K562 (cell line): ENCODE measurements around the gene ZNF665. TPM values are rescaled to one million over a fixed set of nuclear protein-coding genes. Genes with fewer than 3 reads are reported as not detected.

Experiments
- AFF4 ChIP-seq: sonication (generic); formaldehyde crosslinking; IDR thresholded peaks from 2 replicates; pipeline ENCODE4 v1.8.0; 2023; ENCODE audit warnings: mild to moderate bottlenecking, missing genetic modification reagents
- ATF1 ChIP-seq, 2 experiments: fragments of 450-650 bp in 1 of 2; IDR thresholded peaks; 2 replicates each; pipeline ENCODE4 v1.6.1; 2016; ENCODE audit warnings: missing compliant biosample characterization in 1 of 2, missing genetic modification characterization in 1 of 2
- KDM5B ChIP-seq: fragments of 200-600 bp; sonication (generic); IDR thresholded peaks from 2 replicates; pipeline ENCODE4 v1.6.1; 2012; ENCODE audit warnings: low read depth, mild to moderate bottlenecking, moderate library complexity, low read length, control low read depth, inconsistent platforms; ENCODE audit not compliant: insufficient replicate concordance
- MTA3 ChIP-seq: fragments of 450-650 bp; formaldehyde crosslinking; IDR thresholded peaks from 2 replicates; pipeline ENCODE4 v1.6.1; 2017; ENCODE audit warnings: mild to moderate bottlenecking, borderline replicate concordance
- NR2C2 ChIP-seq, 2 experiments: fragments of 200-800 bp in 1 of 2; sonication (Bioruptor generic) in 1 of 2; sonication (generic) in 1 of 2; formaldehyde crosslinking in 1 of 2; IDR thresholded peaks; 2 replicates each; pipeline versions ENCODE4 v1.6.1 to v1.8.0; 2016 to 2022; ENCODE audit warnings: mild to moderate bottlenecking in 1 of 2, missing compliant biosample characterization in 1 of 2, missing genetic modification characterization in 1 of 2, missing genetic modification reagents in 1 of 2
- PPARD ChIP-seq: fragments of 250-450 bp; sonication (Bioruptor Pico); IDR thresholded peaks from 2 replicates; pipeline ENCODE4 v1.8.0; 2022; ENCODE audit warnings: inconsistent platforms, mild to moderate bottlenecking, moderate library complexity
- PYGO2 ChIP-seq: fragments of 450-650 bp; IDR thresholded peaks from 2 replicates; pipeline ENCODE4 v1.6.1; 2016; ENCODE audit warnings: mild to moderate bottlenecking, missing genetic modification characterization, moderate library complexity, missing compliant biosample characterization
- REST ChIP-seq, 2 experiments: fragments of 450-650 bp; formaldehyde crosslinking in 1 of 2; IDR thresholded peaks; 2 replicates each; pipeline versions ENCODE4 v1.4.0 to v1.6.1; 2014 to 2020; ENCODE audit warnings: mild to moderate bottlenecking in 2 of 2, borderline replicate concordance in 1 of 2, low read depth in 1 of 2
- SIN3A ChIP-seq, 2 experiments: fragments of 150-350 bp in 1 of 2; IDR thresholded peaks; 2 replicates each; pipeline ENCODE4 v1.6.1; 2011 to 2016; ENCODE audit warnings: borderline replicate concordance in 2 of 2, low read depth in 2 of 2, low read length in 2 of 2, mild to moderate bottlenecking in 2 of 2, moderate library complexity in 2 of 2; ENCODE audit not compliant: control insufficient read depth in 1 of 2
- SMAD2 ChIP-seq: fragments of 150-350 bp; IDR thresholded peaks from 2 replicates; pipeline ENCODE4 v1.6.1; 2014; ENCODE audit warnings: low read depth, mild to moderate bottlenecking, low read length
- STAT5B ChIP-seq: fragments of 250-450 bp; sonication (Bioruptor Pico); IDR thresholded peaks from 2 replicates; pipeline ENCODE4 v1.8.0; 2021; ENCODE audit warnings: mild to moderate bottlenecking, inconsistent platforms
- TEAD1 ChIP-seq, 2 experiments: fragments of 450-650 bp in 1 of 2; sonication (generic) in 1 of 2; formaldehyde crosslinking; IDR thresholded peaks; 2 replicates each; pipeline versions ENCODE4 v1.4.0 to v1.8.0; 2020 to 2022; ENCODE audit warnings: mild to moderate bottlenecking in 2 of 2, missing genetic modification reagents in 1 of 2
- ZBTB1 ChIP-seq: sonication (generic); formaldehyde crosslinking; IDR thresholded peaks from 2 replicates; pipeline ENCODE4 v1.8.1; 2023; ENCODE audit warnings: missing genetic modification reagents, low read depth, mild to moderate bottlenecking, borderline replicate concordance
- ZNF436 ChIP-seq: fragments of 250-450, 450-650 bp; sonication (Bioruptor Pico); formaldehyde crosslinking; IDR thresholded peaks from 2 replicates; pipeline ENCODE4 v1.7.0; 2020; ENCODE audit warnings: mild to moderate bottlenecking
- ZNF507 ChIP-seq: conservative IDR thresholded peaks from 2 replicates; pipeline ENCODE4 v1.6.1; 2017; ENCODE audit warnings: missing genetic modification characterization, missing compliant biosample characterization
- polyA plus RNA-seq, 8 experiments: library from polyadenylated mRNA; depleted of rRNA in 4 of 8; stranded (reverse) in 5 of 8; unstranded in 3 of 8; fragments of >200 nt; fragmentation: Nextera tagmentation in 2 of 8; fragmentation: Illumina TruSeq in 1 of 8; extraction: Ambion mirVana in 2 of 8; extraction: Trizol in 1 of 8; gene quantifications; 2 replicates each; pipeline versions ENCODE4 v1.2.1 to v1.2.3, GENCODE V29; 2011 to 2014; ENCODE audit warnings: inconsistent platforms in 1 of 8, missing spikeins in 1 of 8
- total RNA-seq, 7 experiments: library from RNA; depleted of rRNA in 6 of 7; stranded (reverse); fragments of >200 nt in 6 of 7; fragmentation: Illumina TruSeq in 2 of 7; extraction: Trizol in 2 of 7; gene quantifications; 2 replicates each; pipeline versions ENCODE4 v1.2.1 to v1.2.3, GENCODE V29; 2011 to 2021; ENCODE audit warnings: low replicate concordance in 1 of 7

ZNF665 gene
- total and polyA plus RNA-seq, 9 of the 15 experiments (the other 6 are each of a cell fraction or from before 2014, with no cell fraction given) = 1.9 to 7.6 (median 2.8) TPM

GRCh38 chr19:53158119-53158656, 35.0 kb downstream of the ZNF665 start (continued):
- no peak for TF ChIP-seq NR2C2 (CRISPR knock-in tag; IDR thresholded peaks at IDR 0.05)
- 0 out of 2 replicates have a peak, but pooled peaks have one; percentile 28 for TF ChIP-seq NR2C2 (tag; IDR thresholded peaks at IDR 0.05)
- TF ChIP-seq SMAD2 = no peak
- TF ChIP-seq ZBTB1 (CRISPR knock-in tag) = no peak
- TF ChIP-seq TEAD1 (CRISPR knock-in tag; IDR thresholded peaks at IDR 0.05) = no peak
- no peak for TF ChIP-seq PPARD (CRISPR knock-in tag)
- TF ChIP-seq ZNF436 (CRISPR knock-in tag) = no peak
- TF ChIP-seq AFF4 (CRISPR knock-in tag) = no peak
- TF ChIP-seq REST (IDR thresholded peaks at IDR 0.05; ENCODE audit: borderline replicate concordance) = no peak
- no peak for TF ChIP-seq REST (CRISPR knock-in tag; IDR thresholded peaks at IDR 0.05; ENCODE audit: low read depth)
- TF ChIP-seq PYGO2 (tag) = no peak
- no peak for TF ChIP-seq ZNF507 (tag)
- no peak for TF ChIP-seq MTA3
- no peak for TF ChIP-seq SIN3A (IDR thresholded peaks at IDR 0.05; ENCODE audit: borderline replicate concordance in 2 of 2, control insufficient read depth in 1 of 2, low read depth in 2 of 2, low read length in 2 of 2)
- no peak for TF ChIP-seq ATF1 (CRISPR knock-in tag; IDR thresholded peaks at IDR 0.05)
- no peak for TF ChIP-seq ATF1 (tag; IDR thresholded peaks at IDR 0.05)
- TF ChIP-seq STAT5B (CRISPR knock-in tag) = no peak
- TF ChIP-seq KDM5B = peak; percentile 23
